HG02623 (cell line): Measurements from ENCODE around the gene MCF2L2.
"Not testable (repeated sequence)": the region's sequence is repeated elsewhere in the genome, so short reads cannot be mapped to it uniquely, and the experiment has no call there.

Experiments
- ATAC-seq: cut with Tn5 transposase; IDR thresholded peaks from one replicate; pipeline ENCODE4 v1.9.1; 2021; ENCODE audit warnings: moderate library complexity; ENCODE audit not compliant: unreplicated experiment

Gene MCF2L2

DNA sequence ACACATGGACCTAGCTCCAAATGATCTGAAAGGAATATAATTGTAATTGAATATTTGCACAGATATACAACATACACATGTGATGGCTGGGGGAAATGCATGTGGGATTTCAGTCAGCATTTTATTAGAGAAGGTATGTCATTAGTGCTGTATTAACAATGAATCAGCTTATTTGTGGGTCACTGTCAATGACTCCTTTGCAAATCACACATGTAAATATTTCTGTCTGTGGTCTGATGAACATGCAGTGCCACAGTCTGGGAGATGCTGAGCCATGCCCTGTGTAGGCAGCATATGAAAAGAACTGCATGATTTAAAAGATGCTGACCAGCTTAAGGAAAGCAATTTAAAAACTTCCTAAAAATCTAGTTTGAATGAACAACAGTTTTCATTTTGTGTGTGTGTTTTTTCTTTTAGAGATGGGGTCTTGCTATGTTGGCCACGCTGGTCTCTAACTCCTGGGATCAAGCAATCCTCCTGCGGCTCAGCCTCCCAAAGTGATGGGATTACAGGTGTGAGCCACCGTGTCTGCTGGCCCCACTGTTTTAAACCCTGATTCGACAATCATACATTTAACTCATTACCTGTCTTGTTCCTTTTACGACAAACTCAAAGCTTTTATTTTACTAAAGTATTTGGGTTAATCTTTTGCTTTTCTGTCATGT, 176.2 kb downstream of the MCF2L2 start:
- no peak for ATAC-seq

DNA sequence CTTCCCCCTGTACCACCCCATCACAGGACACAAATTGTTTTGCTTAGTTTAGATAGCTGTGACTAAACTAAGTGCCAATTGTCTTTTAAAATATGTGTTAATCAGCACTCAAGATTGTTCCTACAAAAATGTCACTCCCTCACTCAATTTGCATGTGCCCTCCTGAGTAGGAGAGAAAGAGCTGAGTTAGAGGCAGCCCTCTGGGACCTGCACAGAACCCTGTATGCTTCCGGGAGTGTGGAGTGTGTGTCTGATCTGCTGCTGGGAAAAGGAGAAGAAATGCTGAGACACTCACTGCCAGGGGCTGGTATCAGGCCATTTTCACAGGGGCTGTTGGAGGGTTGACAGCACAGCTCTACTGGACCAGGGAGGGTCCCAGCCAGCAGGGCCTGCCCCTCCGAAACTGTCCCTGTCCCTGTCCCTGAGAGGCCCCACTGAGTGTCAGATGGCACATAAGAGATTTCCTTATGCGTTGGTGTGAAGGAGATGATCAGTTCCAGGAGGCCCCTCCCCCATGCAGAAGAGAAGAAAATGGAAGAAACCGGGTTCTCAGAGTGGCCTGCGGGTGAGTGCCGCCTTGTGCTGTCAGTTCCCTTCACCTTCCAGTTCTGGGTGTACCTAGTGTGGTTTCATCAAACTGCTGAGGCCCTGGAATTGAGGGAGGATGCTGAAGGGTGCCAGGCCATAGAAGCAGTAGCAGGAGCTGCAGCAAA, 179.3 kb downstream of the MCF2L2 start:
- ATAC-seq = no peak

DNA sequence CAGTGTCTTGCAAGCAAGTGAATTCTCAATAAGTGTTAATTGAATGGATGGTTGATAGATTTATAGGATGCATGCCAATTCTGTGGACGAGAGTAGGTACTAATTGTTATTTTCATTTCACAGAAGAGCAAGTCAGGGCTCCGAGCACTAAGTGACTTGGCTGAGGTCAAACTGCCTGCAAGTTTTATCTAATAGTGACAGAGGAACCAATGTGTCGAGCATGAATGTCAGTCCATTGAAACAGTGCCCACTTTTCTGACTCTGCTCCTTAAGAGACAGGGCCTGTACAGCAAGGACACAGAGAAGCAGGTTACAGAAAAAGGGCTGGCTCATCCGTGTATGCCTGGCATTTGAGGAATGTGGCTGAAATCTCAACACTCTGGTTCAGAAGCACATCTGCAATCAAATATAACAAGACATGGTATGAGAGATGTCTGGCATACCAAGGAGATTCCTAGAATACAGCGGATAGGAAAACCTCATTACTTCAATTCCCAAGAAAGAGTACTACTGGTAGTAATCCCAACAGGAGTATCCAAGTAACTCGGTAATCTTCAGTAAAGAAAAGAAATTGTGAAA, 181.3 kb downstream of the MCF2L2 start:
- ATAC-seq = no peak

DNA sequence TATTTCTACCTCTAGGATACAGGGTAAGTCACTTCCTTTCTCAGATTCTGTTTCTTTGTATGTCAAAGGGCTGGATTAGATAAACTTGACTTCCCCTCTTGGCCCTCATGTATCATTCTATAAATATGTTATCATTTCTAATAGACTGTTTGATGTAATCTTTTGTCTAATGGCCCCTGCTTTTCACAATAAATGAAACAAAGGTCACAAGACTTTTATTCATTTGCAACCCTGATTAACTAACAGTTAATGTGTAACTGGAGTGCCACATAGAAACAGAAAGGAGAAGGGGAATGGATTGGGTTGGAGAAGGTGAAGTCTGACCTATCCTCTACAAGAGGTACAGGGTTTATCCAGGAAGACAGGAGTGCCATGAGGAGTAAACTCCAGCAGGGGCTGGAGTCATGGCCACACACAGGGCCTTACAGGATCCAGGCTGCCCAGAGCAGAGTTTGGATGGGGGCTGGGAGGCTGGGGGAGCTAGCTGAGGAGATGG, 183.4 kb downstream of the MCF2L2 start:
- no peak for ATAC-seq

DNA sequence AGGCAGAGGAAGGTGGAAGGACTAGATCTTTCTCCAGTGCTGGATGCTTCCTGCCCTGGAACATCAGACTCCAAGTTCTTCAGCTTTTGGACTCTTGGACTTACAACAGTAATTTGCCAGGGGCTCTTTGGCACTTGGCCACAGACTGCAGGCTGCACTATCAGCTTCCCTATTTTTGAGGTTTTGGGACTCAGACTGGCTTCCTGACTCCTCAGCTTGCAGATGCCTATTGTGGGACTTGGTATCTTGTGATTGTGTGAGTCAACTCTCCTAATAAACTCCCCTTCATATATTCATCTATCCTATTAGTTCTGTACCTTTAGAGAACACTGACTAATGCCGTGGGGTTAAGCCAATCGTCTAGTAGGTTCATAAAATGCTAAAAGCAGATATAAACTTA, 184.2 kb downstream of the MCF2L2 start:
- no peak for ATAC-seq

DNA sequence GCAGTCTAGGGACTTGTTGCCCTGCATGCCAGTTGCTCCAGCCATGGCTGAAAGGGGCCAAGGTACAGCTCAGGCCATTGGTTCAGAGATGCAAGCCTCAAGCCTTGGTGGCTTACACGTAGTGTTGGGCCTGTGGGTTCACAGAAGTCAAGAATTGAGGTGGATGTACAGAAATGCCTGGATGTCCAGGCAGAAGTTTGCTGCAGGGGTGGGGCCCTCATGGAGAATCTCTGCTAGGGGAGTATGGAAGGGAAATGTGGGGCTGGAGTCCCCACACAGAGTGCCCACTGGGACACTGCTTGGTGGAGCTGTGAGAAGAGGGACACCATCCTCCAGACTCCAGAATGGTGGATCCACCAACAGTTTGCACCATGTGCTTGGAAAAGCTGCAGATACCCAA, 186.0 kb downstream of the MCF2L2 start:
- ATAC-seq = no peak

DNA sequence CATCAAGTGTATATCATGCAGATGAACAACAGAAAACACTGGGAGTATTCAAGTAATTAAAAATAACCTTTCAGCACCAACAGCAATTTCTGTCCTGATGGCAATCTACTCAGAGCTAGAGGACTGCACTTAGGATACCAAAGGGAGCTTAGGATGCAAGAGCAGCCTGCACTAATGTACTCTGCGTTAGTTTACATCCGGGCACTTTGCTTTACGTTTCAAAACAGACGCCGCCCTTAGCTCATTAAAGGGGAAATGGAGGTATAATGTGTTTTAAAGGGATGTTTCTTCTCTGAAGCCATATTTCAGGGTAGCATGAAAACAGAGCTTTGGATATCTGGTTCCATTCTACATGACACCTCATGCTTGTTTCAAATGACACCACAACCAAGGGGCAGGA, 189.4 kb downstream of the MCF2L2 start:
- ATAC-seq = no peak

DNA sequence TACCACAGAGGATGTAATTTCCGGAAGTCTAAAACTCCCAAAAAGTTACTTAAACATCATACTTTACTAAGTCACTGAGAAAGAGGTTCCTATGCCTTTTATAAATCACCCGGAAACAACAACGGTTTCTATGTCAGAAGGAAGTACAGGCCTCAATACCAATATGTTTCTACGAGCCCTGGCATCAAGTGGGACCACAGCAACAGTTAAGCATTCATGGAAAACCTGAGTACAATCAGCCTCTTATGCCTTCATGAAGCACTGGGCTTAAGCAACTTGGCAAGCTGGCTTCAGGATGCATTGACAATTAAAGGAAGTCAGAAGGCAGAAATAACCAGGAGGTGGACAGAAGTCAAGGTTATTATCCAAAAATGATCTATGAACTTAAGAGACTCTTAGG, 194.5 kb downstream of the MCF2L2 start:
- no peak for ATAC-seq

DNA sequence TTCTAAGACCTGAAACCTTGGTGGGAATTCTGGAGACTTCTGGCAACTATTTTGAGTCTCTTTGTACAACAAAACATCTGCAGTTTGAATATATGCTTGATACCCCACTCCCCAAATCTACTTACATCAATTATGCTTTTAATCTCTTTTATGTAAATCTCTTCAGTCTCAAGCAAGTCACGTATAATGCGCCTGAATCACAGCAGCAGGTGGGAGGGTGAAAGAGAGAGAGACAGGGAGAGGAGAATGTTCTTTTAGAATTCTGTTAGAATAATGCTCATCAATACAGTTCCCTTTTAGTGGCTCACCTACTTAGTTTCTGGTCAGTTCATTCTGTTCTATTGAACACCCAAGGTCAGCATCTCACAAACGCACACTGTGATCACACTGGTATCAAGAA, 197.6 kb downstream of the MCF2L2 start:
- no peak for ATAC-seq

DNA sequence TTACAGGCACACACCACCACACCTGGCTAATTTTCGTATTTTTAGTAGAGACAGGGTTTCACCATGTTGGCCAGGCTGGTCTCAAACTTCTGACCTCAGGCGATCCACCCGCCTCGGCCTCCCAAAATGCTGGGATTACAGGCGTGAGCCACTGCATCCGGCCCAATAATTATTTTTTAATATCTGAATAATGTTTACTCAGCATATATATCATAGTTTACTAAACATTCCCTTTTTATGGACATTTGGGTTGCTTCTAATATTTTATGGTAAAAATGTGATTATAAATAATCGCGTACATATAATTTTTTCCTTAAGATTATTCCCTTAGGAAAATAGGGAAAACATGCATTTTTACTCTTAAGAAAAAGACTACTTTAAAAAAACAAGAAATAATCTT, 198.2 kb downstream of the MCF2L2 start:
- ATAC-seq = not testable (repeated sequence)

DNA sequence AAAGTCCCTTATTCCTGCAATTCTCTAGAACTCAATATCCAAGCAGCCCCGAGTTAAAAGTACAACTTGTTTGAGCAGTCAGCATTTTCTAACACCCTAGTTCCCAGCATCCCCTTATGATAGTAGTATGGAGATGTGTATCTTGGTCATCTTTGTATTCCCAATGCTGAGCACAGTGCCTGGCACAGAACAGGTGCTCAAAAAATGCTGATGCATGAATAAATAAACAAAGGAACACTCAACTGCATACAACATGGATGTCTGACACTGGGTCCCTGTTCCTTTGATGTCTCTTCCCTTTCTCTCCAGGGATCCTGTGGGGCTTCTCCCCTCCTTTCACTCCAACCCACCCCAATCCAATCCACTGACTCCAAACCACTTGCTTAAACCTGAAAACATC, 199.2 kb downstream of the MCF2L2 start:
- ATAC-seq = no peak

DNA sequence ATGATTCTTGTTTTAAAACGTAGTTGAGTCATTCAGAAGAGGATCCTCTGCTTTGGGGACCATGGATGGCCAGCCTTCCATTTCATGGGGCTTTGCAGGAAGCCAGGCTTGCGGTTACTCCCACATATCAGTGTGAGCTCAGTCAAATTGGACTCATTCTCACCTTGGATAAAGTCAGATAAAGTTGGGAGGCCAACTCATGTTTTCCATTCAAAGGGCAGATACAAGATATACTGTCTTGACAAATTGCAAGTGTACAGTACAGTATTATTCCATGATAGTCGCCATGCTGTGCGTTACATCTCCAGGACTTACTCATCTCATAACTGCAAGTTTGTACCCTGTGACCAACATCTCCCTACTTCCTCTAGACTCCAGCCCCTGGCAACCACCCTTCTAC, 200.8 kb downstream of the MCF2L2 start:
- ATAC-seq = no peak

DNA sequence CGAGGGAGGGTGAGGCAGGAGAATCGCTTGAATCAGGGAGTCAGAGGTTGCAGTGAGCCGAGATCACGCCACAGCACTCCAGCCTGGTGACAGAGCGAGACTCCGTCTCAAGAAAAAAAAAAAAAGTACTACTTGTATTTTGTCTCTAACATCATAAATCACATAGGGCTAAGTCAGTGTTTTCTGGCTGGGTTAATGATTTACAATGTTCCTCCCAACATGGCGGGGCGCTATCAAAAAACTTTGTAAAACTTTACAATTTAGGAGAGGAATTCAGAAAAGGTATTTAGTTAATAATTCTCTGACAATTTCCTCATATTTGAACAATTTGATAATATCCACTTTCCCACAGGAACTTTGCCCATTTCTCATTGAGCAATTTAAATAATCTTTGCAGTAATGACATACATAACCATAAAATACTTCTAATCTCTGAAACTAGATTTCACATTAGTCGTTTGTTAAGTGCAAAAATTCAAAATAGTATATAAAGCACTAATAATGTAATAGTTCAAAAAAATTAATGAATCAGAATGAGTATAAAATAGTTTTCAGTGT, 202.0 kb downstream of the MCF2L2 start:
- no peak for ATAC-seq

DNA sequence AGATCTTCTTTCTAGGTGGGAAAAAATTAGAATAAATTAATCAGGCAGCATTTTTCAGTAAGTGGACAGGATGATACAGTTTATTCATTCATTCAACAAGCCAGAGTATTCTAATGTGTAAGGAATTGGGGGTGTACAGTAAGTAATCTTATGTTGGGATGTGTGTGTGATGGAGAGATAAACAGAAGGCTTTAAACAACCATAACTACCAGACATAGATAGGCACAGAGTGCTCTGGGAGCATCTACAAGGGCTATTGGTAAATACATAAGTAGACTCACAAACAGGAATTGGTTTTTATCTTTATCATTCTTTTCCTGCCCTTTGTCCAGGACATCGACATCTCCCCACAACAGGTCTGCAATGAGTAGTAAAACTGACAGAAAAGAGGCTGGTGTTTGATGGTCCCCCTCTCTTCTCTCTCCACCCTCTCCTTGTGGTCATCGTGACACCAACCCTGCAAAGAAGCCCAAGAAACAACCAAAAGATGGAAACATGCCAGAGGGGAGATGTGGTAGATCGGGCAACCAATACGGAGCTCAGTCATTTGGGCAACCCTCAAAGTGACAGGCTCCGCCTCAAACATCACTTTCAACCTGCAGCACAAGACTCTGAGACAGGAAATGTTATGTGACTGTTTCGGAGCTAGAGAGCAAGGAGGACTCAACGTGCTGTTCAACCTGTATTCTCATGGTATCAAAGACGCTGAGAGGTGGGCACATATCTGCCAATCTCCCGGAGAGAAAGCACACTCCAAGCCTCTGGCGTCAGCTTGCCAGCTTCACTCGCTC, 204.0 kb downstream of the MCF2L2 start:
- no peak for ATAC-seq

DNA sequence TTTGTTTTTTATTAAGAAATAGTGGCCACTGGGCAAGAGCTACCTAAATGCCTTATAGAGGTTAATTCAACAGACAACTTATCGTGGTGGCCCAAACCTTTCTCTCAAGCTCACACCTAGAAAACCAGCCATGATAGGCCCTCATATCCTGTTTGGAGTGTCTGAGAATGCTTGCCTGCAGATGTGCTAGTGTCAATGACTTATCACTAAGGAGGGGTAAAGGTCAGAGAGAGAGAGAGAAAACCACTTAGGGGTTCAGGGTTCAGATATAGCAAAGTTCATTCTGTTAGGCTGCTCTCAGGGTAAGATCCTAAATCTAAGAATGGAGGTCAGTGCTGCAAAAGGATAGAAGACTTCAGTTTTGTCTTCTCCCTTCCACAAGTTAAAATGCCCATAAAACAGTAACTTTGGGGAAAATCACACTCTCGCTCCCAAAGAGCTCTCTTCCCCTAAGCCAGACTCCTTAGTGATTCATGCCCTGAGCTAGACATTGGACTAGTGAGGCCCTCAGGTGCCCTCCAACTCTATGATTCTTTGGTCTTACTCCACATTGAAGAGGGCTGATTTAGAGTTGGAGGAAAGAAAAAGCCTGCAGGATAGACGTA, 205.7 kb downstream of the MCF2L2 start:
- ATAC-seq = no peak

DNA sequence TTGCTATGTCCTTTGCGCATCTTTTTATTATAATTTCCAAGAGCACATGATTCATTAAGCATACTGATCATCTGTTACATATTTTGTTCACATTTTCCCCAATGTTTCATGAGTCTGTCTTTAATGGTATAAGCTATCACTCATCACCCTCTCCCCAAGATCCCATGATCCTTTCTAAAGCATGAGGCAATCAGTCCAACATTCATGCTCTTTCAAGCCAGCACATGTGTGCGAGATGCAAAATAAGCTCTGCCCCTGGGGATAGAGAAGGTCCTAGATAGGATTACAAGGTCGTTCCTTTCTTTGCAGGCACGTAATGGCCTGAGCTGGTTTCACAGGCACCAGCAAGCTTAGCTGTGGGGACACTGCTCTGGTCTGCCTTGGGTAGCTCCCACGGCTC, 207.6 kb downstream of the MCF2L2 start:
- no peak for ATAC-seq

DNA sequence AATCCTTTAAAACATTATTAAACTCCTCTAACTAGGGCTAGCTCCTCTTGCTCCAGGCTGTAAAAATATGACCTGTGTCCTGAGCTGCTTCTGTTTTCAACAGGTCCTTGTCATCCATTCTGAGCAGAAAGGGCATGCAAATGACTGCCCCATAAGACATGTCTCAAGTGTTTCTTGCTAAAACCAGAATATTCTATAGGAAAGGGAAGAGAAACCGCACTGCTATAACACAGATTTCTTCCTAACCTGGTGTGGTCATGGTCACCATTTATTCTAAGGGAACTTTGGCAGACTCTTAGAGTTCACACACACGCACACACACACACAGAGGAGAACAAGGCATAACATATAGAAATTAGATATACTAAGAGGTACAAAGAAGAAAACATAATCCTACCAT, 209.6 kb downstream of the MCF2L2 start:
- ATAC-seq = no peak

DNA sequence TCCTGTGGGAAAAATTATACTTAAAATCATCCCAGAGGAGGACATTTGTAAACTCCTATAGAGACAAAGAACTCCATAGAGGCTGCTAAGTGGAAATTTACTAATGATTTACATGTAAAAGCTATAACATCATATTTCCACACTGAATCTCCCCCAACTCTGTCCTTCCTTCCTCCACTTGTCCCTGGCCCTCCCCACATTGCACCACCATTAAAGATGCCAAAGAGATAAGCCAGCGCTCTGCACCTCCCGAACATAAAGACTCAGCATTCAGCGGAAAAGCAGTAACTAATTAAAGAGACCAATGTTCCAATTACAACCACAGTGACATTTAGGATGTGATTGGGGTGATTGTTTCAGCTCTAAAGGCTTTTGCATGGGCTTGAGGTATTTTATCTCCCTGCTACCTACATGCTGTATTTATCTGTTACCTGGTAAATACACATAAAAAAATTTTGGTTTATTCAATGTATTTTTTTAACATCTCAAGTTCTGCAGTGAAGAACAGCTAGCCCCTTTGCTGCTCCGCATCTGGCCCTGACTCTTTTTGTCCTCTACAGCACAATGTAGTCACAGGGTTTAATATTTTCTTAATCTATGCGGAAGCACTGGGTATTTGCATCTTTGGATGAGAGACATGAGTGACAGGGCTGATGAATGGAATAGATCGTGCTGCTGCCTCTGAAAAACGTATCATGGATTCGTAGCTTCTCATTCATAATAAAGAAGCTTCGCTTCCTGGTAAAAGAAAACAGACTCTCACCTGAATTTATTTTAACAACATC, 210.7 kb downstream of the MCF2L2 start:
- ATAC-seq = no peak

DNA sequence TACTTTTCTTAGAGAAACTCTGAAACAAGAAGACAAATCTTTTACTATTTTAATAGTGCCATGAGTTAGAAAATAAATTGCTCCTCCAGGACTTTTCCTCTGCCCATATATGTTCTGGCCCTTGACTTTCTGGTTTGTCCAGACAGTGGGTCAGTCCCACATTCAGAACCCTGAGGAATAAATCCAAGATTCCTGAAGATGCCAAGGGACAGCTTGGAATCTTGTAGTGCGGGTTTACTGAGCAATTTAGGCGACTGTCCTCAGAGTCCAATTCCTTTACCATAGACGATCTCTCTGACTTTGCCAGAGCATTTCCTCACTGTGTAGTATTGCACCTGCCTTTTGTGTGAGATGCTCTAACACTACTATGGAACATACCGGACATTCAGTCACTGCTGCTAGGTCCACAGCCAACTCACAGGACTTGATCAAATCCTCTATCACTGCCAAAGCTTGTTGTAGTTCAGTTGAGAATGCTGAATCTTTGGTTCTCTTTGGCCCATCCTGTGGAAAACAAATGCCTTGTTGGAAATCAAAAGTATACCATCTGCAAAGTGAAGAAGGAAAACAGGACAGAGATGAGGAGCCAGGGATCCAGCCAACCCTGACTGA, 212.7 kb downstream of the MCF2L2 start:
- ATAC-seq = no peak

DNA sequence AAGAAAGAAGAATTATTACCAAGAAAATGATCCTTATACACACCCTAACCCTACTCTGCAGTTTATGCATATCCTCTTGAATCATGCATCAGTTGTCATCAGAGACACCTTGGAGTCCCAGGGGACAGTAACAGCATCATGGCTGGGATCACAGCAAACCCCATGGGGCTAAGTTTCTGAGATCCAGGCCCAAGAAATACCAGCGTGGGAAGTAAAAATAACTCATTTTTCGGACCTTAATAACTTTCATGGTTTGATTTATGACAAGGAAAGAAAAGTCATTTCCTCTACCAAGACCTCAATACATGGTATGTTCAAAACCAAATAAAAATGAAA, 214.2 kb downstream of the MCF2L2 start:
- ATAC-seq = no peak
